IPS DF 6.9 (cell line): ENCODE measurements around the gene KRTAP4-11.
"Not testable (repeated sequence)": the region's sequence is repeated elsewhere in the genome, so short reads cannot be mapped to it uniquely, and the experiment has no call there.

Experiments used
- DNase-seq: peaks from one replicate; pipeline ENCODE4 v3.0.0-alpha.2; 2013; ENCODE audit warnings: low read depth, low spot score
- H3K27ac ChIP-seq: one replicate; pipeline ENCODE4 v1.5.1; 2013; ENCODE audit warnings: low read length, control low read depth
- H3K27me3 ChIP-seq: 2 replicates; pipeline ENCODE4 v1.6.1; 2013; ENCODE audit warnings: mild to moderate bottlenecking, low read length; ENCODE audit not compliant: control insufficient read depth, insufficient read depth
- H3K36me3 ChIP-seq: 2 replicates; pipeline ENCODE4 v1.6.1; 2013; ENCODE audit warnings: low read length; ENCODE audit not compliant: control insufficient read depth, insufficient read depth
- H3K4me1 ChIP-seq: 2 replicates; pipeline ENCODE4 v1.6.1; 2013; ENCODE audit warnings: low read length; ENCODE audit not compliant: control insufficient read depth, insufficient read depth
- H3K4me3 ChIP-seq: 2 replicates; pipeline ENCODE4 v1.5.1; 2013; ENCODE audit warnings: mild to moderate bottlenecking, low read length
- H3K9me3 ChIP-seq: 2 replicates; pipeline ENCODE4 v1.6.1; 2013; ENCODE audit warnings: low read length, inconsistent platforms; ENCODE audit not compliant: control insufficient read depth, insufficient read depth
- WGBS: extraction: QIAGEN DNeasy Blood & Tissue Kit; methylation state at CpG from one replicate; pipeline ENCODE4 v1.1.7; 2013; ENCODE audit warnings: mixed read lengths, missing lambda C conversion rate; ENCODE audit not compliant: insufficient read length, insufficient coverage; 5-methylcytosine and 5-hydroxymethylcytosine counted together

Gene KRTAP4-11

DNA sequence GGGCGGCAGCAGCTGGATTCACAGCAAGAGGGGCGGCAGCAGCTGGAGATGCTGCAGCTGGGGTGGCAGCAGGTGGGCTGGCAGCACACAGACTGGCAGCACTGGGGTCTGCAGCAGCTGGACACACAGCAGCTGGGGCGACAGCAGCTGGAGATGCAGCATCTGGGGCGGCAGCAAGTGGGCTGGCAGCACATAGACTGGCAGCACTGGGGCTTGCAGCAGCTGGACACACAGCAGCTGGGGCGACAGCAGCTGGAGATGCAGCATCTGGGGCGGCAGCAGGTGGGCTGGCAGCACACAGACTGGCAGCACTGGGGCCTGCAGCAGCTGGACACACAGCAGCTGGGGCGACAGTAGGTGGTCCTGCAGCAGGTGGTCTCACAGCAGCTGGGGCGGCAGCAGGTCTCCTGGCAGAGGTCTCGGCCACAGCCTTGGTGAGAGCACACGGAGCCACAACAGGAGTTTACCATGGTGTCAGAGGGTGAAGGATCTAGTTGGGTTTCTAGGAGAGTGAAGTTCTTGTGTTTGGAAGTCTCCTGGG, at the start of gene KRTAP4-11:
KRTAP4-11 (minus strand) TSS at position 528 of the 541 bp plus-strand sequence; CDS start at position 470, 58 bp downstream.
- not testable (repeated sequence) for H3K27ac ChIP-seq, DNase-seq, H3K4me3 ChIP-seq, H3K9me3 ChIP-seq, H3K27me3 ChIP-seq, H3K36me3 ChIP-seq, H3K4me1 ChIP-seq
- no CpG with 5 or more reads among the region's 10 CpGs for WGBS

DNA sequence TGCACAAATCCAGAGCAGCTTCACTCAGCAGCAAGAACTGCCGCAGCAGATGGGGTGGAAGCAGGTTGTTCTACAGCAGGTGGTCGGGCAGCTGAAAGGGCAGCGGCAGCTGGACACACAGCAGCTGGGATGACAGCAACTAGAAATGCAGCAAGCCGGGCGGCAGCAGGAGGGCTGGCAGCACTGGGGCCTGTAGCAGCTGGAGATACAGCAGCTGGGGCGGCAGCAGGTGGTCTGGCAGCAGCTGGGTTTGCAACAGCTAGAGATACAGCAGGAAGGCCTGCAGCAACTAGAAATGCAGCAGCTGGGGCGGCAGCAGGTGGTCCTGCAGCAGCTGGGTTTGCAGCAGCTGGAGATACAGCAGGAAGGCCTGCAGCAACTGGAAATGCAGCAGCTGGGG, 49.4 kb upstream of the KRTAP4-11 start:
- WGBS = no CpG with 5 or more reads among the region's 7 CpGs

GRCh38 chr17:41163828-41164227, 45.7 kb upstream of the KRTAP4-11 start:
- Histone ChIP-seq H3K27me3 (no peaks in the 10 kb centered on the region), H3K4me3 (no peak overlapping the region), H3K36me3 (no peaks in the 10 kb centered on the region), H3K27ac (no peak overlapping the region), H3K9me3 (no peaks in the 10 kb centered on the region), H3K4me1 (peaks cover 3% of the 10 kb centered on the region; the same call in 1 of the 2 replicates)
- no CpG with 5 or more reads among the region's 7 CpGs for WGBS
- no peak for DNase-seq

More for the DNA sequence above, 49.4 kb upstream of the KRTAP4-11 start:
- Histone ChIP-seq H3K36me3 (no peaks in the 10 kb centered on the region), H3K9me3 (no peaks in the 10 kb centered on the region), H3K4me1 (no peaks in the 10 kb centered on the region), H3K27ac (no peak overlapping the region), H3K27me3 (no peaks in the 10 kb centered on the region), H3K4me3 (no peak overlapping the region)
- DNase-seq = no peak

- no peaks in the 10 kb centered on the region for H3K9me3 ChIP-seq
- no CpG with 5 or more reads among the region's 1 CpG for WGBS
- no peak for DNase-seq
- H3K27me3 ChIP-seq = no peaks in the 10 kb centered on the region
- no peak within 1 kb of the TSS for H3K27ac ChIP-seq
- no peaks in the 10 kb centered on the region for H3K36me3 ChIP-seq
- H3K4me1 ChIP-seq = peaks cover 3% of the 10 kb centered on the region; the same call in 1 of the 2 replicates
- no peak within 1 kb of the TSS for H3K4me3 ChIP-seq
Observed at GRCh38 chr17:41160648-41161047, 42.5 kb upstream of the KRTAP4-11 start, which contains the start of gene KRTAP4-4. Gene KRTAP4-4 (minus strand): TSS chr17:41160748. CDS start chr17:41160691, 57 bp downstream.

- H3K9me3 ChIP-seq, H3K36me3 ChIP-seq, H3K27ac ChIP-seq, DNase-seq, H3K4me1 ChIP-seq, H3K4me3 ChIP-seq, H3K27me3 ChIP-seq: not testable (repeated sequence)
- WGBS = no CpG with 5 or more reads among the region's 3 CpGs
Observed at GRCh38 chr17:41160190-41160589, 42.0 kb upstream of the KRTAP4-11 start.

- Histone ChIP-seq H3K9me3 (no peaks in the 10 kb centered on the region), H3K4me1 (no peaks in the 10 kb centered on the region), H3K27me3 (no peaks in the 10 kb centered on the region), H3K36me3 (no peaks in the 10 kb centered on the region), H3K27ac (no peak overlapping the region), H3K4me3 (no peak overlapping the region)
- no peak for DNase-seq
- WGBS = no CpG with 5 or more reads among the region's 2 CpGs
Observed at GRCh38 chr17:41153856-41154255, 35.7 kb upstream of the KRTAP4-11 start.

- no peaks in the 10 kb centered on the region for H3K36me3 ChIP-seq
- no peak for DNase-seq
- no CpG with 5 or more reads among the region's 2 CpGs for WGBS
- no peaks in the 10 kb centered on the region for H3K9me3 ChIP-seq
- H3K4me3 ChIP-seq = no peak overlapping the region
- no peaks in the 10 kb centered on the region for H3K4me1 ChIP-seq
- H3K27me3 ChIP-seq = no peaks in the 10 kb centered on the region
- H3K27ac ChIP-seq = no peak overlapping the region
Observed at GRCh38 chr17:41151525-41151924, 33.4 kb upstream of the KRTAP4-11 start.

DNA sequence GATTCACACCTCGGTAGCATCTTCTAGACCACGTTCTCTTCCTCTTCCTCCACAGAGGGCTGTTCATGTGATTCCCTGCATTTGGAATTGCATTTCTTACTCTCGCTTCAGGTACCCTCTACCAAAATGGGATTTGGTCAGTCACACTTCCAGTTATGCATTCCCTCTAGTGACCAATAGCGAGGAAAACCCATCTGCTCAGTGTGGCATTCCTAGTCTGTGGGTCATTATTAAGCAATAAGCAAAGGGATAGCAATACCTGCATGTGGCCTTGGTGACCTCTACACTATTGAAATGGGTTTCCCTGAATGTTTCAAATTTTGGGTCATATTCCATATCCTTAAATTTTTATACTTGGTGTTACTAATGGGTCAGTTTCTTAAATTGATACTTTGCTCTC, 31.9 kb upstream of the KRTAP4-11 start:
- Histone ChIP-seq H3K4me1 (no peaks in the 10 kb centered on the region), H3K27ac (no peak overlapping the region), H3K36me3 (no peaks in the 10 kb centered on the region), H3K9me3 (no peaks in the 10 kb centered on the region), H3K27me3 (no peaks in the 10 kb centered on the region), H3K4me3 (no peak overlapping the region)
- DNase-seq = no peak
- no CpG with 5 or more reads among the region's 4 CpGs for WGBS

GRCh38 chr17:41149652-41149985, 31.4 kb upstream of the KRTAP4-11 start, which contains the start of gene KRTAP4-5:
Gene KRTAP4-5 (minus strand): TSS chr17:41149825. CDS start chr17:41149767, 58 bp downstream.
- no peak for DNase-seq
- no peaks in the 10 kb centered on the region for H3K27me3 ChIP-seq
- H3K9me3 ChIP-seq = no peaks in the 10 kb centered on the region
- no peaks in the 10 kb centered on the region for H3K36me3 ChIP-seq
- no peaks in the 10 kb centered on the region for H3K4me1 ChIP-seq
- no peak within 1 kb of the TSS for H3K27ac ChIP-seq
- no CpG with 5 or more reads among the region's 2 CpGs for WGBS
- no peak within 1 kb of the TSS for H3K4me3 ChIP-seq

- no CpG with 5 or more reads among the region's 10 CpGs for WGBS
- not testable (repeated sequence) for H3K4me1 ChIP-seq, H3K4me3 ChIP-seq, H3K9me3 ChIP-seq, H3K27ac ChIP-seq, DNase-seq, H3K36me3 ChIP-seq, H3K27me3 ChIP-seq
Observed at GRCh38 chr17:41148971-41149651, 30.9 kb upstream of the KRTAP4-11 start.
